ENCODE data around the gene NINJ2. TPM values are rescaled to one million over a fixed set of nuclear protein-coding genes. Genes with fewer than 3 reads are reported as not detected.
A peak's percentile ranks its signal among the peaks of the same experiment; 100 is the strongest.

Gene NINJ2
- total and polyA plus RNA-seq, 7 donors, result 11.8 to 66.6 (median 33.1) TPM

DNA sequence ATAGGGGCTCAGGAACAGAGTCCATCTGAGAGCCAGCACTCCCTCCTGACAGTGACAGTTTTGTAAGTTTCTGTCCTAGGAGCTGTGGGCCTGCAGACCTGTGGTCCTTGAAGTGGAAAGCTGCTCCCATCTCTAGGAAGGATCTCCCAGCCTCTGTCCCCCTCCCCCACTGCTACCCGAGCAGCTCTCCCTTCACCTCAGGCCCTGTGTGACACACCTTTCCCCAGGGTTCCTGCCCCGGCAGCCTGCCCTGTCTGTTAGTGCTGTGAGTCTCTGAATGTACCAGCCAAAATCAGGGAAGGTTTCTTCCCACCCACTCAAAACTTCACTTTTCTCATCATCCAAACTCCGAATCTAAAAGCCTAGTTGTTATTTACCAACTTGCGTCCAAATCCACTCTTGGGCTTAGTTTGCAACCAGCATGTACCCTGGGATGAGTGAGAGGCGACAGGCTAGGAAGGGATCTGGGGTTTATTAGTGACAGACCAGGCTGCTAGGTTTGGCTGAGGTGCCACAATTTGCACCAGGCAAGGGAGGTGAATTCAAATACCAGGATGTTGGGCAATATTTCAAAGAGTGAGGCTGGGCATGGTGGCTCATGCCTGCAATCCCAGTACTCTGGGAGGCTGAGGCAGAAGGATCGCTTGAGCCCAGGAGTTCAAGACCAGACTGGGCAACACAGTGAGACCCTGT, 39.9 kb downstream of the NINJ2 start:
- TF ChIP-seq, protein P1, sequence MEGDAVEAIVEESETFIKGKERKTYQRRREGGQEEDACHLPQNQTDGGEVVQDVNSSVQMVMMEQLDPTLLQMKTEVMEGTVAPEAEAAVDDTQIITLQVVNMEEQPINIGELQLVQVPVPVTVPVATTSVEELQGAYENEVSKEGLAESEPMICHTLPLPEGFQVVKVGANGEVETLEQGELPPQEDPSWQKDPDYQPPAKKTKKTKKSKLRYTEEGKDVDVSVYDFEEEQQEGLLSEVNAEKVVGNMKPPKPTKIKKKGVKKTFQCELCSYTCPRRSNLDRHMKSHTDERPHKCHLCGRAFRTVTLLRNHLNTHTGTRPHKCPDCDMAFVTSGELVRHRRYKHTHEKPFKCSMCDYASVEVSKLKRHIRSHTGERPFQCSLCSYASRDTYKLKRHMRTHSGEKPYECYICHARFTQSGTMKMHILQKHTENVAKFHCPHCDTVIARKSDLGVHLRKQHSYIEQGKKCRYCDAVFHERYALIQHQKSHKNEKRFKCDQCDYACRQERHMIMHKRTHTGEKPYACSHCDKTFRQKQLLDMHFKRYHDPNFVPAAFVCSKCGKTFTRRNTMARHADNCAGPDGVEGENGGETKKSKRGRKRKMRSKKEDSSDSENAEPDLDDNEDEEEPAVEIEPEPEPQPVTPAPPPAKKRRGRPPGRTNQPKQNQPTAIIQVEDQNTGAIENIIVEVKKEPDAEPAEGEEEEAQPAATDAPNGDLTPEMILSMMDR (IDR thresholded peaks at IDR 0.05), result no peak
- Histone ChIP-seq H3K36me3 (ENCODE audit: insufficient read depth in 1 of 2, low read depth in 1 of 2) (no peaks in the 10 kb centered on the region), H3K27me3 (ENCODE audit: insufficient read depth in 3 of 3, low read length in 2 of 3) (no peaks in the 10 kb centered on the region), H3K4me3 (no peak overlapping the region), H3K4me1 (peaks cover 62% of the 10 kb centered on the region), H3K27ac (peak overlapping the region; percentile 68), H3K9me3 (no peaks in the 10 kb centered on the region)
- ATAC-seq (no peak), DNase-seq (no peak)
- 83 to 90% (median 89%) methylated on average over 6 of the region's 6 CpGs for WGBS, 3 donors
- intact Hi-C loops (cut with DNase I), result no loop called here

DNA sequence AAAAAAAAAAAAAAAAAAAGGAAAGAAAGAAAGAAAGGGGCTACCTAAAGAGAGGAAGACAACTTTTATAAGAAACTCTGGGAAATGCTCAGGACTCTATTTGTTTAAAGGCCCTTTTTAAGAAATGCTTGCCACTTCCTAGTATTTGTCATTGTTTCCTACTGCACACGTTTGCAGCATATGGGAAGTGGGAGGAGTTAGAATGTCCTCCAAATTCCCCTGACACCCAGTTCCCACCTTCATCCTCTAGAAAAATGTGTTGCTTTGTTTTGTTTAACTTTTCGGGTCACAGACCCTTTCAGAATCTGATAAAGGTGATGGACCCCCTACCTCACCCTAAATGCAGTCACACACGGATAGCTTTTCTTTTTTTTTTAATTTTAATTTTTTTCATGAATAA, 40.8 kb downstream of the NINJ2 start:
- ATAC-seq (no peak), DNase-seq (no peak)
- Histone ChIP-seq H3K27ac (peak overlapping the region; percentile 68), H3K4me1 (peaks cover 59% of the 10 kb centered on the region), H3K4me3 (no peak overlapping the region), H3K9me3 (no peaks in the 10 kb centered on the region), H3K27me3 (ENCODE audit: insufficient read depth in 3 of 3, low read length in 2 of 3) (no peaks in the 10 kb centered on the region), H3K36me3 (ENCODE audit: insufficient read depth in 1 of 2, low read depth in 1 of 2) (no peaks in the 10 kb centered on the region)
- TF ChIP-seq, protein P1 (IDR thresholded peaks at IDR 0.05), result no peak
- intact Hi-C loops (cut with DNase I), result no loop called here
- WGBS, 3 donors, result 58 to 63% (median 63%) methylated on average over 3 of the region's 3 CpGs

DNA sequence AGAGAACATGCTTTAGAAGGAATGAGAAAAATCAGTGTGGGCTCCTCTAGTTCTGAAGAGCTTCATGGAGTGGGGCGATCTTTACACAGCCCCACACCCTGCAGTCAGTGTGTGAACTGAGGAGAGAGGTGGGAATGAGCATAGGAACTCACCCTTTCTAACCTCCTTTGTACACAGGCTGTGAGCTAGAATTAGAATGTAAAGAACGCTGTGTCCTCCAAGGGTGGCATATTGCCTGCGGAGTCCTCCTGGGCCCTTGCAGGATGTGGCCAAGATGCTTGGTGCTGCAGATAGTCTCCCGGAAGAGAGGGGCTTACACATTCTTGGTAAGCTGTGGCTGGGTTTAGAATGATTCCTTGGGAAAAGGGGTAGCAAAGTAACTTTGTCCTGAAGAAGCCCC, 43.9 kb downstream of the NINJ2 start:
- Histone ChIP-seq H3K4me1 (peaks cover 77% of the 10 kb centered on the region), H3K36me3 (ENCODE audit: insufficient read depth in 1 of 2, low read depth in 1 of 2) (no peaks in the 10 kb centered on the region), H3K4me3 (no peak overlapping the region), H3K27ac (peak overlapping the region; percentile 68), H3K27me3 (ENCODE audit: insufficient read depth in 3 of 3, low read length in 2 of 3) (no peaks in the 10 kb centered on the region), H3K9me3 (no peaks in the 10 kb centered on the region)
- intact Hi-C loops (cut with DNase I), result loop anchor here (2.0 to 5.0 kb wide), 2 partner anchors 13 to 37 kb away; no protein-coding TSS in a partner anchor
- 23 to 65% (median 32%) methylated on average over 4 of the region's 4 CpGs for WGBS, 3 donors
- TF ChIP-seq, protein P1 (IDR thresholded peaks at IDR 0.05), result no peak
- DNase-seq (peak in 1 of 2 donors; percentile 68), ATAC-seq (peak in 3 of 4 donors; percentile 25 to 67 (median 62))

DNA sequence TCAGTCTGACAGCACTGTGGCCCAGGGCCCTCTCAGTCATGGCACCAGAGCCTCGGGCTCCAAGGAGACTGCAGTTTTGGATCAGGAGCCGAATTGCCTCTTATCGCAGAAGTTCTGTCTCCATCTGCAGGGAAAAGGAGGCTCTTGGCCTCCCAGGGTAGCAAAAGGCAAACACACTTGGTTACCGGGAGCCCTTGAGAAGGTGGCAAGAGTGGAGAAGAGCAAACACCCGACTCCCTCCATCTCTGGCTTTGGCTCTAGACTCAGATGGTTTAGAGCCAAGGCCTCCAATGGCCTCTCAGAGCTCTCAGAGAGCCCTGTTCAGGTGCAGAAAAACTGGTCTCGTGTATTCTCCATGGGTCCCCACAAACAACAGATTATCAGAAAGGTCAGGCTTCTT, 44.6 kb downstream of the NINJ2 start:
- peak overlapping the region; percentile 68 for H3K27ac ChIP-seq
- WGBS, 3 donors, result 71 to 87% (median 75%) methylated on average over 6 of the region's 6 CpGs
- ATAC-seq, result no peak
- DNase-seq, result no peak
- intact Hi-C loops (cut with DNase I), result loop anchor here (2.0 to 5.0 kb wide), 2 partner anchors 14 to 36 kb away; no protein-coding TSS in a partner anchor
- H3K27me3 ChIP-seq (ENCODE audit: insufficient read depth in 3 of 3, low read length in 2 of 3), result no peaks in the 10 kb centered on the region
- no peak overlapping the region for H3K4me3 ChIP-seq
- H3K4me1 ChIP-seq, result peaks cover 71% of the 10 kb centered on the region
- H3K36me3 ChIP-seq (ENCODE audit: insufficient read depth in 1 of 2, low read depth in 1 of 2), result no peaks in the 10 kb centered on the region
- TF ChIP-seq, protein P1 (IDR thresholded peaks at IDR 0.05), result no peak
- H3K9me3 ChIP-seq, result no peaks in the 10 kb centered on the region
